GM12891 (cell line): ENCODE measurements around the gene NUP210.

Experiments used
- PAX5 ChIP-seq: IDR thresholded peaks from 2 replicates; pipeline ENCODE4 v1.6.1; 2011; ENCODE audit warnings: low read length, moderate library complexity, mild to moderate bottlenecking; ENCODE audit not compliant: insufficient read depth, severe bottlenecking
- POLR2A ChIP-seq: IDR thresholded peaks from 2 replicates; pipeline ENCODE4 v1.6.1; 2011; ENCODE audit warnings: low read depth, low read length, control low read depth
- POLR2AphosphoS5 ChIP-seq: IDR thresholded peaks from 2 replicates; pipeline ENCODE4 v1.6.1; 2011; ENCODE audit warnings: low read depth, low read length, control low read depth
- POU2F2 ChIP-seq: IDR thresholded peaks from 2 replicates; pipeline ENCODE4 v1.6.1; 2011; ENCODE audit warnings: low read depth, mild to moderate bottlenecking, control low read depth, low read length, moderate library complexity
- TAF1 ChIP-seq: IDR thresholded peaks from 2 replicates; pipeline ENCODE4 v1.6.1; 2011; ENCODE audit warnings: low read depth, low read length, control low read depth

GRCh38 chr3:13301286-13301987, 118.7 kb downstream of the NUP210 start:
- TF ChIP-seq POLR2AphosphoS5 (no peak), POLR2A (no peak), TAF1 (no peak), PAX5 (no peak), POU2F2 (no peak)
